ENCODE measurements around the gene WDTC1.
"Not testable (repeated sequence)": the region's sequence is repeated elsewhere in the genome, so short reads cannot be mapped to it uniquely, and the experiment has no call there.

WDTC1 gene

GRCh38 chr1:27233667-27234048, 774 bp upstream of the WDTC1 start:
- no peak for TF ChIP-seq CTCF (IDR thresholded peaks at IDR 0.05; ENCODE audit: low read length, missing control alignments)
- H3K4me3 ChIP-seq (replicated peaks; ENCODE audit: low read depth, low read length): peak overlapping the region; percentile 50
- no peak for DNase-seq (ENCODE audit: low read depth)

GRCh38 chr1:27235827-27236226, 1.4 kb downstream of the WDTC1 start:
- peak overlapping the region; percentile 71 for H3K4me3 ChIP-seq (replicated peaks; ENCODE audit: low read depth, low read length)
- peak; percentile 31 for DNase-seq (ENCODE audit: low read depth)
- TF ChIP-seq CTCF (IDR thresholded peaks at IDR 0.05; ENCODE audit: low read length, missing control alignments): no peak

GRCh38 chr1:27237112-27237511, 2.7 kb downstream of the WDTC1 start:
- no peak overlapping the region for H3K4me3 ChIP-seq (replicated peaks; ENCODE audit: low read depth, low read length)
- no peak for DNase-seq (ENCODE audit: low read depth)
- TF ChIP-seq CTCF (IDR thresholded peaks at IDR 0.05; ENCODE audit: low read length, missing control alignments): no peak

- no peak for DNase-seq (ENCODE audit: low read depth)
- no peak for TF ChIP-seq CTCF (IDR thresholded peaks at IDR 0.05; ENCODE audit: low read length, missing control alignments)
- H3K4me3 ChIP-seq (replicated peaks; ENCODE audit: low read depth, low read length): no peak overlapping the region
Measured at GRCh38 chr1:27238032-27238431, 3.6 kb downstream of the WDTC1 start.

GRCh38 chr1:27241677-27242076, 7.2 kb downstream of the WDTC1 start:
- DNase-seq (ENCODE audit: low read depth): no peak
- TF ChIP-seq CTCF (IDR thresholded peaks at IDR 0.05; ENCODE audit: low read length, missing control alignments): no peak
- H3K4me3 ChIP-seq (replicated peaks; ENCODE audit: low read depth, low read length): no peak overlapping the region

GRCh38 chr1:27243665-27244064, 9.2 kb downstream of the WDTC1 start:
- not testable (repeated sequence) for H3K4me3 ChIP-seq (replicated peaks; ENCODE audit: low read depth, low read length); DNase-seq (ENCODE audit: low read depth)

- no peak for DNase-seq (ENCODE audit: low read depth)
- no peak overlapping the region for H3K4me3 ChIP-seq (replicated peaks; ENCODE audit: low read depth, low read length)
- no peak for TF ChIP-seq CTCF (IDR thresholded peaks at IDR 0.05; ENCODE audit: low read length, missing control alignments)
Measured at GRCh38 chr1:27246194-27246593, 11.8 kb downstream of the WDTC1 start.

- no peak overlapping the region for H3K4me3 ChIP-seq (replicated peaks; ENCODE audit: low read depth, low read length)
- TF ChIP-seq CTCF (IDR thresholded peaks at IDR 0.05; ENCODE audit: low read length, missing control alignments): no peak
- DNase-seq (ENCODE audit: low read depth): no peak
Measured at GRCh38 chr1:27253596-27253995, 19.2 kb downstream of the WDTC1 start.
